Measurements from ENCODE around the gene CCDC81.

CCDC81 gene

GRCh38 chr11:86464509-86465221 lies 90.0 kb downstream of the CCDC81 start:
- DNase-seq (ENCODE audit: low read depth in 3 of 3), result no peak

GRCh38 chr11:86468169-86468568 lies 93.5 kb downstream of the CCDC81 start:
- DNase-seq (ENCODE audit: low read depth in 3 of 3), result no peak

GRCh38 chr11:86469491-86470388 lies 95.1 kb downstream of the CCDC81 start:
- DNase-seq (ENCODE audit: low read depth in 3 of 3), result no peak
